GM19193 (cell line): Measurements from ENCODE around the gene NTHL1.

Source experiments
- POLR2A ChIP-seq: IDR thresholded peaks from 4 replicates; pipeline ENCODE4 v1.6.1; 2011; ENCODE audit not compliant: insufficient read depth, insufficient read length; ENCODE audit errors: extremely low read depth

The NTHL1 gene

GRCh38 chr16:2047330-2048115 lies at the start of gene NTHL1, which contains the start of gene TSC2:
Gene NTHL1, minus strand, starts transcription at chr16:2047834. Its CDS starts 11 bp downstream, at chr16:2047823.
Gene TSC2, plus strand, starts transcription at chr16:2047985. Its CDS starts 631 bp downstream, at chr16:2048616.
- peak; percentile 81 for TF ChIP-seq POLR2A

DNA sequence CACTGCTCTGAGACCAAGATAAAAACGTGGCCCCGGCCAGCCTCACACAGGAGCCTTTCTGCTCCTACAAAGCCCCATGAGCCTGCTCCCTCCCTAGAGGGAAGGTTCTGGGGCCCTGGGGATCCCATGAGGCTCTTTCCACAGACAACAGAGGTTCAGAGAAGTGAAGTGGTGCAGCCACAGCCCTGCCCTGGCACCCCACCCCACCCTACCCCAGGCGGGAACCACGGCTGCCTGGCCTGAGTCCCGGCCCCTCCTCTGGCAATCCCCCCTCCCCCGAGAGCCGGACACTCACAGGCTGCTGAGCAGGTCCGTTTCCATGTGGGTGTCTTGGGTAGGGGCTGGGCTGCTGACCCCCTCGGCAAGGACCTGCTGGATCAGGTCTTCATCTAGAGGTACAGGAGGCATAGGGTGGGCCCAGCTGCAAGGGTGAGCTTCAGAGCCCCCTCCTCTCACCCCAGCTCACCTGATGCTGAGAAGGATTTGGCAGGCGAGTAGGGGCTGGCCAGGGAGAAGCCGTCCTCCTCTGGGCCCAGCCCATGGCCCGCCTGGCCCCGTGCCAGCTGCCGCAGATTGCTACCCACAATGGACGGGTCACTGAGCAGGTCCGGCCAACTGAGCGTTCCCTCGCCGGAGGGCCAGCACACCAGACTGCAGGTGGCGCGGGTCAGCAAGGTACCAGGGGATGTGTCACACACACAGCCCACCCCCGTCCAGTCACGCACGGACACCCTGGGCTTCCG lies 49.4 kb upstream of the NTHL1 start:
- no peak for TF ChIP-seq POLR2A

GRCh38 chr16:2095918-2096582 lies 48.4 kb upstream of the NTHL1 start:
- no peak for TF ChIP-seq POLR2A

DNA sequence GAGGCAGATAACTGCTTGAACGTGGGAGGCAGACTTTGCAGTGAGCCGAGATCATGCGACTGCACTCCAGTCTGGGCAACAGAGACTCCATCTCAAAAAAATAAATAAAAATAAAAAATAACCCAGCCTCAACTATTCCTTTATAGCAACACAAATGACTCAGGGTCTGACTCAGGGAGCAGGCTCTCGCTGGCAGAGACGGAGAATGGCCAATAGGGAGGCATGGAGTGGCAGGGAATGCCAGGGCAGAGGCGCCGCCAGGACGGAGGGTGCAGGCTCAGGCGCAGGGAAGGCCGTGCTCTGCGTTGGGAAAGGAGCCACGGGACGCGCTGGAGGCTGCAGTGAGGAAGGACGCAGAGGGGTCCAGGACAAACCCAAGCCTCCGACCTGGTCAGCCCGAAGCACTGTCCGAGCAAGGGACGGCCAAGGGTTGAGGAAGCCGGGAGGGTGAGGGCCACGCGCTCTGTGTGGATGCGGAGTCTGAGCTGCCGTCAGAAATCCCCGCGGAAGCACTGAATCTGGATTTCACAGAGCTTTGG lies 47.8 kb upstream of the NTHL1 start:
- TF ChIP-seq POLR2A = no peak

GRCh38 chr16:2093793-2094192 lies 46.2 kb upstream of the NTHL1 start:
- TF ChIP-seq POLR2A = no peak

DNA sequence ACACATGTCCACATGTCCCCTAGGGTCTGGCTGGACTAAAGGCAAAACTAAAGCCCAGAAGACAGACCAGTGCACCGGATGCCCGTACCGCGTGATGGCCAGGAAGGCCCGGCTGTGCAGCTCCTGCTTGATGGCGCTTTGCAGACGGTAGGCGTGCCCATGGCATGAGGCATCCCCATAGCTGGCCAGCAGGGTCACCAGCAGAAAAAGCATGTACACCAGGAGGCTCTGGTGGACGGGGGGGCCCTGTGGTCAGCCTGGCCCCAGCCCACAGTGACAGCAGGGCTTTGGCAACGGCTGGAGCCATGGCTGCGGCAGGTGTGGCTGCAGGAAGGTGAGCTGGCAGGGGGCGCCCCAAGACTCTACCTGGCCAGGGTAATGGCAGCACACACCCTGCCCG lies 45.2 kb upstream of the NTHL1 start:
- TF ChIP-seq POLR2A = no peak

DNA sequence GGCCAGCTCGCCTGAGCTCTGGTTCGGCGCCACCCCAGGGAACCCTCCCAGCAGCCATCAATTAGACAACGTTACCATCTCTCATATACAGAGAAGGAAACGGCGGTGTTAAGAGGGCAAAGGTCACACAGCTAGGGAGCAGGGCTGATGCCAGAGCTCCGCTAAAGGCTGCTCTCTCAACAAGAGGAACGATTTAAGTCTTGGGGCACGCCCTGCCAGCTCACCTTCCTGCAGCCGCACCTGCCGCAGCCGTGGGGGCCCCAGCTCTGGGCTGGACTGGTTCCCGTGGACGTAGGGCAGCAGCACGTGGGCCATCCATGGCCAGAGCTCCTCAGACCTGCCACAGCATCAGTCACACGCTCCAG lies 44.6 kb upstream of the NTHL1 start:
- no peak for TF ChIP-seq POLR2A

DNA sequence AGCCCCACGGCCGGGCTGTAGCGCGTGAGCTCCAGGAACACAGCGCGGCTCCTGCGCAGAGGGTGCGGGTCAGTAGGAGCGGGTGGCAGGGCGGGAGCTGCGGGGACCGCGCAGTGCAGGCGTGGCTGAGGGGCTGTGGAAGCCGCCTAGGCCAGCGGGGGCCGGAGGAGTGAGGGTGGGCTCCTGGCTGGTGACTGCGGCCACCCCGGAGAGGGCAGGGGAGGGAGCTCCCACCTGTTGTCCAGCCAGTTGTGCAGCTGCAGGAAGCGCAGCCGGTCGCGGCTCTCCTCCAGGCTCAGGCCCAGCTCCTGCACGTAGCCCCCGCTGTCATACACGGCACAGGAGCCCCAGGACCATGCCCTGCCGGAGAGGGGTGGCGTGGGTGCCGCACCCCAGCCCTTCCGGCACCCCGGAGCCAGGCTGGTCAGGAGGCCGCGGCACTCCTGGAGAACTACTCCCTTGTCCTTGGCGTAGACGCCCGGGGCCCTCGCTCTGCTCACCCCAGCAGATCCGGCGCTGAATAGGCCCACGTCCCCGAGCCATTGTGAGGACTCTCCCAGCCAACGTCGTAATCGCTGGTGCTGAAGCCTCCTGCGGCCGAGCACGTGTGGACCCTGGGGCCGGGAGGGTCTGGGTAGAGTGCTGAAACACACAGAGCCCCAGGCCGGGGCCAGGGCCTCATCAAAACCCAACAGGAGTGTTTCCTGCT lies 44.1 kb upstream of the NTHL1 start:
- no peak for TF ChIP-seq POLR2A

GRCh38 chr16:2090777-2091546 lies 43.3 kb upstream of the NTHL1 start:
- no peak for TF ChIP-seq POLR2A

DNA sequence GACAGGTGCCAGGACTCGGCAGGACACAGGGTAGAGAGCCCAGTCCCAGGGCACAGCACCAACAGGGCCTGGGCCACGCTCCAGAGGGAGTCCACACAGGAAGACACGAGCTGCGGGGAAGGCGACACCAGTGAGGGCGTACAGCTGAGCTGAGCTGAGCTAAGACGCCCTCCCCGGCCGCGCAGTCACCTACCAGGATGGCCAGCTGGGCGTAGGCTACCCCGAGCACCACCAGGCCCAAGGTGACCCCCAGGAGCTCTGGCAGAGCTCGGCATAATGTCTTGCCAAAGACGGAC lies 42.8 kb upstream of the NTHL1 start:
- no peak for TF ChIP-seq POLR2A

GRCh38 chr16:2089706-2090480 lies 42.3 kb upstream of the NTHL1 start:
- no peak for TF ChIP-seq POLR2A

DNA sequence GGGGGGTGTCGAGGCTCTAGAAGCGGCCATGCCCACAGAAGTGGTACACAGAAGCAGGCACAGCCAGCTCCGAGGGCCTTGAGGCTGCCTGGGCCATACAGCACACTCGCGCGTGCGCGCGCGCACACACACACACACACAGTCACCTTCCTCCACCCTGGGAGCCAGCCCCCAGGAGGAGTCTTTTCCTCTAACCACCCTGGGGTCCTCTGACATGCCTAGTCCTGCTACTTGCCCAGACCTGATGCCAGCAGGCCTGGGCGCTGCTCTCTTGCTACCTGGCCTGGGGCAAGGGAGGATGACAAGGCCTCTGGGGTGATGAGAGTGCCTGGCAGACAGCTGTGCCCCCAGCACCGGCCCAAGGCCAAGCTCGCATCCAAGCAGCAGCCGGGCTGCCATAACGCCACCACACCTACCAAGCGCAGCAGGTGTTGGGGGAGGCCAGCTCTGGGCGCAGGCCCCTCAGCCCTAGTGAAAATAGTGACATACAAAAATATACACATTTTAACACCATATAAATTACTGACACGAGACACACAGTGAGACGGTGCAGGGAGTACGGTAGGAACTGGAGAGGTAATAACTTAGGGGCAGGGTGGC lies 41.2 kb upstream of the NTHL1 start:
- no peak for TF ChIP-seq POLR2A

GRCh38 chr16:2087748-2088631 lies 40.4 kb upstream of the NTHL1 start:
- TF ChIP-seq POLR2A = no peak
